Activated CD4-positive, alpha-beta T cell treated with anti-CD3 and anti-CD28 coated beads, Interleukin-2, amount 50 U/mL, for 24 hours (primary cell): Measurements from ENCODE around the gene TOX4.
"Not testable (repeated sequence)": the region's sequence is repeated elsewhere in the genome, so short reads cannot be mapped to it uniquely, and the experiment has no call there.

ENCODE experiments used
- DNase-seq, 2 donors: peaks; one replicate each; pipeline ENCODE4 v3.0.0-alpha.2; 2020; ENCODE audit warnings: low read depth in 1 of 2, low spot score in 1 of 2

The TOX4 gene

GRCh38 chr14:21533294-21533693 lies 56.3 kb downstream of the TOX4 start:
- no peak for DNase-seq

DNA sequence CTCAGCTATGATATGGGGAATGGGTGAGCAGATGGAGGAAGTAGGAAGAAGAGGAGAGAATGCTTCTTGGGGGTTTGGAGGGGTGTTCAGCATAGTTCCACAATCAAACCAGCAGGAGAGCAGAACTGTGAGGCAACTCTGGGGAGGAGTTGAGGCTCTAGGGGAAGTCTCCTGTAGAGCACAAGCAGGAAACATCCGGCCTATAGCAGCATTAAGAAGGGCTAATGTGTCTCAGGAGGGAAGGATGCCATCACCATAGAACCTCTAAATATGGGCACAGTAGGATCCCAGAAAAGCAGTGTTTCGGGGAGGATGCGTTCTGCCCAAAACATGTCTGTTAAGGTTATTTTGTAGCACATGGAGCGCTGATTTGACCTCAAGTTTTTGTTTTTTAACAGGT lies 57.6 kb downstream of the TOX4 start:
- DNase-seq = no peak

DNA sequence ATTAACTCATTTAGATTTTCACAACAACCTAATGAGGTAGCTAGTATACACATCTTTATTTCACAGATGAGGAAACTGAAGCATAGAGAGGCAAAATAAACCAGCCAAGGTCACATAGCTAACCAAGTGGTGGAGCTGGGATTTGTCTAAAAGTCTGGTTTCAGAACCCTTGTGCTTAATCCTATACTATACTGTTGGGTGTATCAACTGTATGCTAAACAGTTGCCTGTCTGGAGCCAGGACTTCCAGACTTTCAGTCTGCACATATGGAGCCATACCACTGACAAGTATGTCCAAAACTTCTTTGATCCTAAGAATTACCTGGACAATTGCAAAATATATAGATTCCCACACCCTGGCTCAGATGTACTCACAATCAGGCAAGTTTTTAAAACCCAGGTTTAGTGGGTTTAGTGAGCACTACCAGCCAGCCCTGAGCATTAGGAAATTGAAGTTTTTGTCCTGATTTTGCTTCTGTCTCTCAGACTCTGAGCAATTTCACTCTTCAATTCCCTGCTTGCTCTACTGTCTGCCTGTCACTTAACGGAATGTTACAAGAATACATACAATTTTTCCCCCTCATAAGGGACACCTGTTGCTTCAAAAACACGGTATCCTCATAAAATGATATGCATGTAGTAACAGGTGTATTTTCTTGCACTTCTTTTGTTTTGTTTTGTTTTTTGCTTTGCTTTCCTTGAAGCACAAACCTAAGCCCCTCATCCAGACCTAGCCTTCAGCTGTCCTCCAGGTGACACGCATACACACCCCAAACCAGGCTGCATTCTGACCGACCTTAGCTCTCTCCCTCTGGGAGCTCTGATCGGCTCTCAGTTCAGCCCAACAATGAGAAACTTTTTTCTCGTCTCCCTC lies 58.8 kb downstream of the TOX4 start:
- DNase-seq = no peak

DNA sequence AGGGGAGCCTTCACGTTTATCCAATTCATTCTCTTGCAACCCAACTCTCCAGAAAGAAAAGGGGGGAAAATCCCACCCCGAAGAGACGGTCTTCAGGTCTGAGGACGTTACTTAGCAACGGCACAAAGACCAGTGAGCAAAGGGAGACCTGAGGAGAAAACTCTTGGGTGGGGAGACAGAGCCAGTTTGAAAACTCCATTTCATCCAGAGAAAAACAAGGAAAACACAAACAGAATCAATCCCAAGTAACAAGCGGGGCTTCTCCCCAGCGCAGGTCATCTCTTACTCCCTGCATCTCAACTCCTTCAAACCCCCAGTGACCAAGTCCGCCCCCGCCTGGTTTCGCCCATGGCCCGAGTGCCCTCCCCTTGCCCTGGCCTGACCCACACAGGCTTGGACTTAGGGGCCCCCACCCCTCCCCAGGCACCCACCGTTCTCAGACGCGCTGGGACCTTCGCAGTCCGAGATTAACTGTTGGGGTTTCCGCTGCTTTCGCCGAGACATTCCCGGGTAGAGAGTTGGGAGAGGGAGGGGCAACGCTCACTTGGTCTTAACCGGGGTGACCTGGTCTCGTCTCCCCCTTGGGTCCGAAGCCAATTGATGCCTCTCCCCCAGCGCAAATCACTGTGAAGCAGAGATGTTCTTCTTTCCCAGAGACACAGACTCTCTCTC lies 59.6 kb downstream of the TOX4 start:
- DNase-seq = no peak

GRCh38 chr14:21537090-21537424 lies 60.1 kb downstream of the TOX4 start:
- DNase-seq = no peak

- no peak for DNase-seq
Measured at GRCh38 chr14:21539189-21539940, 62.4 kb downstream of the TOX4 start.

DNA sequence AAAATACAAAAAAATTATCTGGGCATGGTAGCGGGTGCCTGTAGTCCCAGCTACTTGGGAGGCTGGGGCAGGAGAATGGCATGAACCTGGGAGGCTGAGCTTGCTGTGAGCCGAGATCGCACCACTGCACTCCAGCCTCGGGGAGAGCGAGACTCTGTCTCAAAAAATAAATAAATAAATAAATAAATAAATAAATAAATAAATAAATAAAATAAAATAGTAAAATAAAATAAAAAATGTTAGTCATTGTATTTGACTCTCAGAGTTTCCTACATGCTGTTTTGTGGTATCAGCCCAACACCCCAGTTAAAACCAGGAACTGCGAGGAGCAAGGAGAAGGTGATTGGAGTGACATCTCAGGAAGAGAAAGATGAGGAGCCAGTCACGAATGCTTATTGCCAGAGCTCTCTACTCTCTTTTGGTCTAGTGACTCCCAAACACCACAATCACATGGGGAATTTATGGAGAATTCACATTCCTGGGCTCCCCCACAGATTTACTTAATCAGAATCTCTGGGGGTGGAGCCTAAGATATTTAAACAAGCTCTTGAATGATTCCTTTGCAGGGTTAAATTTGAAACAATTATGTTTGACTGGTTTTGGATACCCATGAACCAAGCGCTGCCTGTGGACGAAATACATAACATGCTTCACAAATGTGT lies 64.5 kb downstream of the TOX4 start:
- no peak for DNase-seq

DNA sequence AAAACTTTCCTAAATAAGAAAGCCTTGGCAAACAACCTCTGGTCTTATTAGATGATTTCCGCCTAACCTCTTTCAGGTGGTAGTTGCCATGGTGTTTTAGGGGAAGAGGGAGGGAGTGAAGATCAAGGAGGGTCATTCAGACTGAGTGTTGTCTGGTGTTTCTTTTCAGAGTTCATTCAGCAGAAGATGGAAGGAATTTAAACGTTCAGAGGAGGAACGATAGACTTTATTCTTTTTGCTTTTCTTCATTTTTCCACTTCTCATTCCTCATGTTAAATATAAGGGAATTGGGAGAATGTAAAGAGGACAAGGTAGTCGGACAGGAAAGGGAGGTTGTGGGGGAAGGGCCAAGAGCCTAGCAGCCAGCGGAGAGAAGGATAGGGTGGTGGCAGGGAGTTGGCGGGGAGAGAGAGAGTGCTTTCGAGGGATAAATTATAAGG lies 66.5 kb downstream of the TOX4 start:
- no peak for DNase-seq

- DNase-seq = no peak
Measured at GRCh38 chr14:21543963-21544362, 67.0 kb downstream of the TOX4 start.

DNA sequence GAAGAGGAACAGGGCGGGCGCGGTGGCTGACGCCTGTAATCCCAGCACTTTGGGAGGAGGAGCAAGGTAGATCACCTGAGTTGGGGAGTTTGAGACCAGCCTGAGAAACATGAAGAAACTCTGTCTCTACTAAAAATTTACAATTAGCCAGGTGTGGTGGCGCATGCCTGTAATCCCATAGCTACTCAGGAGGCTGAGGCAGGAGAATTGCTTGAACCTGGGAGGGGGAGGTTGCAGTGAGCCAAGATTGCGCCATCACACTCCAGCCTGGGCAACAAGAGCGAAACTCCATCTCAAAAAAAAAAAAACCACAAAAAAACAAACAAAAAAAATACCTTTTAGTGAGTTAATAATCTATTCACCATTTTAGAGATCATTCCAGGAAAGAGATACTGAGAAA lies 67.6 kb downstream of the TOX4 start:
- not testable (repeated sequence) for DNase-seq
